Measurements from ENCODE around the gene TMCO4. TPM values are rescaled to one million over a fixed set of nuclear protein-coding genes. Genes with fewer than 3 reads are reported as not detected.

The TMCO4 gene
- total and polyA plus RNA-seq, 2 of the 8 experiments (the other 6 are each of a cell fraction or from before 2014, with no cell fraction given) = 3.0 to 3.1 TPM

DNA sequence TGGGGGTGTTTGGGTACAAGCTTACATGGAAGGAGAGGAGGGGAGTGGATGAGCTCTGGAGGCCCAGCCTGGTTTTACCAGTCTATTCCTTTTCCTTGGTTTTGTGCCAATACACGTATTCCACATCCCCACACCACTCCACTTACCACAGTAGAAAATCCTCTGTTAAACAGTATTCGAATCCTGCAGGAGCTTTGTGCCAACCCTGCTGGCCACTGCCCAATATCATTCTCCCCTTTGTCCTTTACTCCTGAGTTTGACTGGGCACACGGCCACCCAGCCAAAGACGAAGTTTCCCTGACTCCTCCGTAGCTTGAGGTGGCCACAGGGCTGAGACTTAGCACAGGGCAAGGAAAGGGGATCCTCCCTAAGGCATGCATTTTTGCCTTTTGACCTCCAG, 61.6 kb downstream of the TMCO4 start:
- FAIRE-seq (no peak), DNase-seq (ENCODE audit: low read depth in 1 of 2, low spot score in 2 of 2) (no peak)
- Histone ChIP-seq H4K91ac (replicated peaks; ENCODE audit: insufficient read length, low read length) (no peak overlapping the region), H2BK15ac (ENCODE audit: low read length) (no peak overlapping the region), H3K4me1 (replicated peaks in 1 of 4; ENCODE audit: control insufficient read depth in 3 of 4, insufficient read depth in 4 of 4, low read length in 3 of 4) (no peaks in the 10 kb centered on the region), H2BK120ac (replicated peaks; ENCODE audit: low read depth, low read length) (no peak overlapping the region), H3K4me3 (ENCODE audit: extremely low read depth in 1 of 4, insufficient read depth in 2 of 4, low read depth in 3 of 4, low read length in 4 of 4) (no peak overlapping the region), H3K27me3 (replicated peaks in 1 of 4; ENCODE audit: control insufficient read depth in 3 of 4, extremely low read depth in 1 of 4, insufficient read depth in 3 of 4, low read length in 3 of 4) (no peaks in the 10 kb centered on the region; a peak in 1 of 7 replicates), H3K27ac (ENCODE audit: low read depth, low read length) (no peak overlapping the region), H2BK20ac (ENCODE audit: low read length) (no peak overlapping the region), H3K23ac (ENCODE audit: insufficient read length) (no peak overlapping the region), H3K79me1 (ENCODE audit: low read depth, low read length) (no peaks in the 10 kb centered on the region), H3K23me2 (ENCODE audit: low read depth, low read length) (no peaks in the 10 kb centered on the region), H3K36me3 (ENCODE audit: control insufficient read depth in 2 of 4, insufficient read depth in 4 of 4, low read length in 3 of 4) (no peaks in the 10 kb centered on the region), H3K18ac (ENCODE audit: extremely low read depth, low read length) (no peak overlapping the region), H3K14ac (ENCODE audit: insufficient read length) (no peak overlapping the region), H2AFZ (ENCODE audit: low read length) (no peak overlapping the region), H4K5ac (ENCODE audit: insufficient read length, low read depth, low read length) (no peak overlapping the region), H2AK5ac (ENCODE audit: low read depth, low read length) (no peak overlapping the region), H4K20me1 (replicated peaks in 1 of 2; ENCODE audit: control insufficient read depth in 1 of 2, insufficient read depth in 2 of 2, low read length in 2 of 2) (no peaks in the 10 kb centered on the region), H2BK12ac (ENCODE audit: low read depth, low read length) (no peak overlapping the region), H4K8ac (ENCODE audit: extremely low read depth, insufficient read depth, low read length) (no peak overlapping the region), H3K4ac (replicated peaks; ENCODE audit: insufficient read length, low read depth, low read length) (no peak overlapping the region), H3K9ac (replicated peaks in 1 of 4; ENCODE audit: extremely low read depth in 1 of 4, low read depth in 3 of 4, low read length in 3 of 4) (no peak overlapping the region), H3K79me2 (ENCODE audit: control insufficient read depth in 1 of 2, insufficient read depth in 2 of 2, low read length in 2 of 2) (no peaks in the 10 kb centered on the region), H2BK5ac (ENCODE audit: low read depth, low read length) (no peak overlapping the region), H3K9me3 (ENCODE audit: insufficient read depth in 2 of 2, low read depth in 1 of 2, low read length in 1 of 2) (no peaks in the 10 kb centered on the region), H3K4me2 (ENCODE audit: insufficient read depth in 1 of 2, low read depth in 2 of 2, low read length in 2 of 2) (no peak overlapping the region), H3K56ac (replicated peaks; ENCODE audit: insufficient read length, low read depth, low read length) (no peak overlapping the region)
- ChIA-PET POLR2A (ENCODE audit: partially characterized antibody) (no interaction called here), CTCF (ENCODE audit: partially characterized antibody) (interaction anchor here (0.9 to 2.1 kb wide), 7 partner anchors 10 to 77 kb away, joined by 3 to 13 read pairs (median 4); no protein-coding TSS in a partner anchor)
- WGBS, 2 experiments (ENCODE audit: extremely low coverage in 1 of 2, insufficient coverage in 1 of 2, insufficient read length in 1 of 2, insufficient replicate concordance in 2 of 2, low coverage in 1 of 2, low lambda C conversion rate in 2 of 2, missing lambda C conversion rate in 1 of 2) = 80% methylated on average over 5 of the region's 5 CpGs; no CpG with 5 or more reads in 1 of the 2 experiments
- TF ChIP-seq, protein P1, sequence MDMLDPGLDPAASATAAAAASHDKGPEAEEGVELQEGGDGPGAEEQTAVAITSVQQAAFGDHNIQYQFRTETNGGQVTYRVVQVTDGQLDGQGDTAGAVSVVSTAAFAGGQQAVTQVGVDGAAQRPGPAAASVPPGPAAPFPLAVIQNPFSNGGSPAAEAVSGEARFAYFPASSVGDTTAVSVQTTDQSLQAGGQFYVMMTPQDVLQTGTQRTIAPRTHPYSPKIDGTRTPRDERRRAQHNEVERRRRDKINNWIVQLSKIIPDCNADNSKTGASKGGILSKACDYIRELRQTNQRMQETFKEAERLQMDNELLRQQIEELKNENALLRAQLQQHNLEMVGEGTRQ (IDR thresholded peaks at IDR 0.05; ENCODE audit: low read length) = no peak
- TF ChIP-seq RNF2 (IDR thresholded peaks at IDR 0.05; ENCODE audit: borderline replicate concordance, low read depth, low read length, missing control alignments, poor library complexity, severe bottlenecking) (no peak), EP300 (IDR thresholded peaks at IDR 0.05; ENCODE audit: borderline replicate concordance in 1 of 2, low read depth in 2 of 2, low read length in 2 of 2) (no peak), SIN3A (conservative IDR thresholded peaks at IDR 0.05 in 1 of 2, IDR thresholded peaks at IDR 0.05 in 1 of 2; ENCODE audit: low read depth in 1 of 2, low read length in 2 of 2) (no peak), POLR2AphosphoS5 (IDR thresholded peaks at IDR 0.05; ENCODE audit: low read depth, low read length) (no peak)

Data from H1 (cell line).